HG02759 (cell line): Measurements from ENCODE around the gene TOX2.
"Not testable (repeated sequence)": the region's sequence is repeated elsewhere in the genome, so short reads cannot be mapped to it uniquely, and the experiment has no call there.

Experiments used
- ATAC-seq: cut with Tn5 transposase; IDR thresholded peaks from one replicate; pipeline ENCODE4 v1.9.1; 2021; ENCODE audit warnings: mild to moderate bottlenecking, moderate library complexity; ENCODE audit not compliant: unreplicated experiment

Gene TOX2

DNA sequence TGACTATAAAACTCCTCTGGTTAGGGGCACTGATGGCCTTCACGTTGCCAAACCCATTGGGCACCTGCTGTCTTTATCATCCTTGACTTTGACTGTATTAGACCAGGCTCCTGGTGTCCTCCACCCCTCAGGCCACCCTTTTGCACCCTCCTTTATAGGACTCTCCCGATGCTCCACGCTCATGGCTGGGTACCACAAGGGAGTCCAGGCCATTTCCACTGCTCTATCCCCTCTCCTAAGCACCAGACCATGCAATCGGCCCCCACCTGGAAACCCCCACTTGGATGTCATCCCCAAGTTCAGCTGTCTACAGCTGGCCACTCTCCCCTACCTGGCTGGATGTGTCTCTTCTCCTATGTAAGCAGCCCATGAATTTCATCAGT, 115.2 kb downstream of the TOX2 start:
- no peak for ATAC-seq

DNA sequence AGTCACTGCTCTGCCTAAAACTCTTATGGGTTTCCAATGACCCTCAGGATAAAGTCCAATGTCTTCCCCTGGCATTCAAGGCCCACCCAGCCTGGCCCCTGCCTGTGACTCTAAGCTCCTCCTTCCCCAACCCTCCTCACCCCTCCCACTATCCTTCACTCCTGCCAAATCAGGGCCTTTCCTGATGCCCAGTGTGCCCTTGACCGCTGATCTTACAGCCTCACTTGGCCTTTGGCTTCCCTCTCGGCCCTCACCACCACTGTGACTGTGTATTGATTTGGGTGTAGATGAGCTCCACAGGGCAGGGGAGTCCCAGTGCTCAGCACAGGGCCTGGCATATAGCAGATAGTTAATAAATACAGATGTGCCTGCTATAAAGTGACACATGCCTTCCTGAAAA, 115.7 kb downstream of the TOX2 start:
- ATAC-seq, result no peak

DNA sequence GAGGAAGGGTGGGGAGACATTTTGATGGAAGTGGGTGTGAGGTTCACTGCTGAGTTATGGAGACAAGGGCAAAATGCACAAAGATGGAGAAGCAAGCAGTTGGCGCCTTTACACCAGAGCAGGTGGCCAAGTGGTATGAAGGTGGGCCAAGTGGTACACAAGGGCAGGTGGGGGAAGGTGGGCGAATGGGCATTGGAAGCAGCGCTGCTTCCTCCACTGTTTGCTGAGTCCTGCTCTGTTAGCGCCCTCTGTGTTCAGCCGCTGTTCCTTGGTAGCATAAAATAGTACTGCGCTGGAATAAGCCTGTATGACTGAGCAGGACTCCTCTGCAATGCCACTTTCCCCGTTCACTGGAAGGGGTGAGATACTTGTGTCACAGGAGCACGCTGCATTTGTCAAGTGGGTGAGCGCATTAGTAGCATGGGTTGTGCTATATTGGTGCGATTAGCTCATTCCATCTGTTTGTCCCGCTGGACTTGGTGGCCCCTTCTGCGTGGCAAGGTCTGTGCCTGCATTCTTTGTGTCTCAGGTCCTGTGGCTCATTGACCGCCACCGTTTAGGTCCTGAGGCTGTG, 116.4 kb downstream of the TOX2 start:
- no peak for ATAC-seq

DNA sequence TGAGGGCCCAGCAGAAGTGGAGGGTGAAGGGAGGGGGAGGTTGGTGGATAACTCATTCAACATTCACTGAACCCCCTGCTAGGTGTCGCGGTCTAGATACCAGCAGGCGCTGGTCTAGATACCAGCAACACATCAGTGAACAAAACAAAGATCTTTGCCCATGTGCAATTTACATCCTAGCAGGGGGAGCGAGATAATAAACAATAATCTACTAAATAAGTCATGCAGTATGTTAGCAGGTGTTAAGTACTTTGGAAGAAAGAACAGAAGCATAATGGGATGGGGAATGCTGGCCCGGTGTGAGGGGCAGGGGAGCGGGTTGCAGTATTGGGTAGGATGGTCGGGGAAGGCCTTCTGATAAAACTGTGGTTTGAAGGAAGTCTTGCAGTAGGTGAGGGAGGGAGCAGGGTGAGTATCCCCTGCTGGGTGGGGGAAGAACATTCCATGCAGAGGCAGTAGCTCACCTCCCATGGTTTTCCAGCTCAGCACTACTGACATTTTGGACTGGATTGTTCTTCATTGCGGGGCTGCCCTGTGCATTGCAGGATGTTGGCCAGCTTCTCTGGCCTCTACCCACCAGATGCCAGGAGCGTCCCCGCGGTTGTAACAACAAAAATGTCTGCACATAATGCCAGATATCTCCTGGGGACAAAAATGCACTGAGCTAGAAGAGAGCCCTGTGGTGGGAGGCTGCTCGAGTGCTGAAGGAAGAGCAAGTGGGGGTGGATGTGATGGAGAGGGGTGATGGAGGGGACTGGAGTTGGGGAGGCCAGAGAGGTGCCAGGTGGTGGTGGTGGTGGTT, 117.3 kb downstream of the TOX2 start:
- ATAC-seq, result no peak

DNA sequence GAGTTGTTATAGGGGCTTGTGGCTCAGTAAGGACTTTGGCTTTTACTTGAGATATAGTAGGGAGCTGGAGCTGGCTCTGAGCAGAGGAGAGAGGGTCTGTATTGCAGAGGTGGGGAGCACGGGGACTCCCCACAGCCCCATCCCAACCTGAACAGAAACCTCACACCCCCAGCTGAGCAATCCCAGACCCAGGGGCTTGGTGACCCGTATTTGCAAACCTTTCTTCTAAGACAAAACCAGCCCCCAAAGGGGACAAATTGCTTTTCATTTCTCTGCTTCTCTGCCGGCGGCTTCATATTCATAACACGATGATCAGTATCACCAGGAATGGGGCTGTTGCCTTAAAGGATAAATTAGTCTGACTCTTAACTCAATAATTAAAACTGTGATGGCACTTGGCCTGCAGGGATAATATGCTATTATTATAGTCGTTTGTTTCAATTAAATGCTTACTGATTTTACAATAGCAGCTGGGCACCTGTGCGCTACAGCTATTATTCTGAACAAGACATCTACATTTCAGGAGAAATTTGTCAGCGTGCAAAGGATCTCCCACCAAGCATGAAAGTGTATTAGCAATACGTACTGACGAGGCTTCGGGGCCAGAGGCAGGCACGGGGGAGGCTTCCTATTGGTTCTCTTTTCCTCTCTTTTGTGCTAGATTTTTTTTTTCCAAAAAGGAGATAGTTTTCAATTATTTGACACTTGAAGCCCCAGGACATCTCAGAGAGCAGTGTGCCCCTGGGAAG, 118.1 kb downstream of the TOX2 start:
- no peak for ATAC-seq

DNA sequence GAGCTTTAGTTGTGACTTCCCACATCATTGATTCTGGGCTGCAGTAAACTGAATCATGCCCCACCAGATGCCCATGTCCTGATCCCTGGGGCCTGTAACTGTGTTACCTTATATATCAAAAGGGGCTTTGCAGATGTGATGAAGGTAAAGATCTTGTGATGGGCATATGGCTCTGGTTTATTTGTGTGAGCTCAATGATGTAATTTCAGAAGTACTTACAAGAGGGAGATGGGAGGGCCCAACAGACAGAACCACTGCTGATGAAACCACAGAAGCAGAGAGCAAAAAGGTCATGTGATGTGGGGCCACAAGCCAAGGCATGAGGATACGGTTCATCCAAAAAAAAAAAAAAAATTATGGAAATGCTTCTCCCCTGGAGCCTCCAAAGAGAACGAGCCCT, 118.7 kb downstream of the TOX2 start:
- ATAC-seq, result no peak

DNA sequence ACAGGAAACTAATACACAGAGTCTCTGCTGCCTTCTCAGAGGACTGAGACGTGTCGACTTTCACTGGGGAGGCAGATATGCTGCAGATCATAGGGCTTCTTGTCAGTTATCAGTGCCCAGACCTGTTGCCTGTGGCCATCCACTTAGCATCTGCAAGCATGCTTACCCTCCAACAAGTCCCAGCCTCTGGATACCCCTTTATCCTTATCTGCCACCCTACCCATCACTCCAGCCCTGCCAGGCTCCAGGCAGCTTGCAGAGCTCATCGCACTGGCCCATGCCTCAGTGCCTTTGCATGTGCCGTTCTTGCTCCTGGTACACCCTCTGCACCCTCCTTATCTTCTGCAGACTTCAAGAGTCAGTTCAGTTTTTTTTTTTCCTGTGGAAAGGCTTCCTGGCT, 119.2 kb downstream of the TOX2 start:
- no peak for ATAC-seq

DNA sequence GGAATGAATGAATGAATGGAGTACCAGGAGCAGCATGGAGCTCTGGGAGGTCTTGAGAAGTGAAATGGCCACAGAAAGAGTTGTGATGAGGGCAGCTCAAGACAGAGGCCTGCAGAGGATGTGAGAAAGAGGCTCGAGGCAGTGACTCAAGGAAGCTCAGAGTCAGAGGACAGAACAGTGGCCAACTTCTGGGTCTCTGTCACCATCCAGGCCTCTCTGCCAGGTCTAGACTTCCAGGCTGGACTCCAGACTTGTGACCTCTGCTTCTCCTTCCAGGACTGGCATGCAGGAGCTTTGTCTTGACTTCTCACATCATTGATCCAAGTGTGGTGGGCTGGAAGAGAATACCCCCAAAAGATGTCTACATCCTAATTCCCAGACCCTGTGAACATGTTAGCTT, 119.8 kb downstream of the TOX2 start:
- ATAC-seq, result no peak

DNA sequence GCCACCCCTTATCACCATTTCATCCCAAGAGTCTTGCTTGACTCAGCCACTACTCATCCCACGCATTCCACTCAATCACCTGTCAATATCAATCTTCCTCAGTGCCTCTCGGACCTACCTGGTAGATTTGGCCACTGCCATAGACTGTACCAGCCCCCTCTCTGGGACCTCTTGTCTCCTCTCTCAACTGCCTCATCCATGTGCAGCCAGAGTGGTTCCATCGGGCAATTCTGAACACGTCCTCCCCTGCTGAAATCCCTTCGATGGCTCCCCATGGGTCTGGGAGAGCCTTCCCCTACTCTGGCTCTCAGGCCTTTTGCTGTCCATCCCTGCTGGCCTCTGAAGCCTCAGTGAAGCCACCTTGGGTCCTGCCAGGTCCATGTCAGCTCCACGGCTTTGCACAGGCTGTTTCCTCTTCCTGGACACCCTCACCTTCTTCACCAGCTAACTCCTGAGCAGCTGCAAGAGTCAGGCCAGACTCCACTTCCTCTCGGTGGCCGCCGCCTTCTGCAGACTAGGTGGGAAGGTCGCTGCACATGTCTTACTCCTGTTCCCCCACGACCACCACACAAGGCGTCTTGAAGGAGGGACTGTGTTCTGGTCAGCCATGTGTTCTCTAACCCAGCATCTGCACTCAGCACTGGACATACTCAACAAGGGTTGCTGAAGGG, 120.4 kb downstream of the TOX2 start:
- no peak for ATAC-seq

DNA sequence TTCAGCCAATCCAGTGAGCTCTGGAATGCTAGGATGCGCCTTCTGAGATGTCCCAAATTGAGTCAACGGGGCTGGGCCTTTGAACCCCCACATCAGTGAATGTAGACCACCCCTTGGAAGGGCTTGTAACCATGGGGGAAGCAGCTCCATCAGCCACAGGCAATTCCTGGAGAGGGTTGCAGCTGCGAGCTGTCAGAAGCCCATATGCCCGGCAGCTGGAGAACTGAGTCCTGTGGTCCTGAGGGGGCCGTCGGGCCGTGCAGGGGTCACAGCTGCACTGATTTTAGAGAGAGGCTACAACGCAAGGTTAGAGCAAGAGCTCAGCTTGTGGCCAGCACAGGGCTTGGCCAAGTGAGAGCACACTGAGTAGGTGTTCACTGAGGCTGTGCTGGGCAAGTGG, 121.3 kb downstream of the TOX2 start:
- ATAC-seq, result no peak

DNA sequence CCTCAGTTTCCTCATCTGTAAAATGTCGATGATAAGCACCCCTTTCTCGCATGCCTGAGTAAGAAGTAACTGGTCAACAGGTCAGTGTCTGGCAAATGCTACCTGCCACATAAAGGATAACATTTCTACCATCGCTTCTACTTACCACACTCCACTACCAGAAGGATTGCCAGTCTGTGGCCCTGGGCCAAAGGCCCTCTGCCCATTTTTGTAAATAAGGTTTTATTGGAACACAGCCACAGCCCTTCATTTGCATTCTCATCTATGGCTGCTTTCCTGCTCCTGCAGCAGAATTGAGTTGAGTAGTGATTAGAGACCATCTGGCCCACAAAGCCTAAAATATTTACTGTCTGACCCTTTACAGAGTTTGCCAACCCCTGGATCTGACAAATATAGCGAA, 121.8 kb downstream of the TOX2 start:
- ATAC-seq, result no peak

DNA sequence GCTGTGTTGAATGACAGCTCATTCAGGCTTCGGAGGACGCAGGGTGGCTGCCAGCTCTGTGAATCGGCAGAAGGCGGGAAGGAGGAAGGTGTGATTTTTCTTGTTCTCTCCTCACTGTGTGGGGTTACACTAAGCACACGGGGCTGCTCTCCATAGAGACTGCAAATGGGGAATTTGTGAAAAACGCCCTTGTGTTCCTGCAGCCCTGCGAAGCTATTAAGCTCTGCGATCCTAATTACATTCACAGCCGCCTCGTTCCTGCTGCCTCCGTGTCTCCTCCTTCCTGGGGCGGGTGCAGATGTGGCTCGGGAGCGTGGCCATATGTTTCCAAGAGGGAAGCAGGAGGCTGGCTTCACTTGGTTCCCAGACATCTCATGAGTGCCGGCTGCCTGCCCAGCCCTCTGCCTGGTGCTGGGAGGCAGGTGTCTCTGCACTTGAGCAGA, 124.0 kb downstream of the TOX2 start:
- ATAC-seq, result no peak

DNA sequence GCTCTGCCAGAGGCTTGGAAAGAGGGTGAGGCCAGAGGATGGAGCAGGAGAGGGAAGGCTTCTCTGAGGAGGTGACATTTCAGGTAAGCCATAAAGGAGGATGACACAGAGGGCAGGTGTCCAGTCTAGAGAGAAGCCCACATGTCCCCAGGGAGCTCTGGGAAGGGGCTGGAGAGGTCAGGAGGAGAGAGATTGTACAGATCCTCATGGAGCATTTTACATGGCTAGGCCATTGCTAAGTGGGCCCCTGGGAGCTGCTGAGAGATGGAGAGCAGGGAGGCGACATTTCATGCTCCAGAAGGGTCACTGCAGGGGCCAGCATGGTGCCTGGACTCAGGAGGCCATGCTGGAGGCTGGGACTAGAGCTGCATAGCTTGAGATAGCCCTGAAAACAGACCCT, 124.5 kb downstream of the TOX2 start:
- ATAC-seq, result no peak

DNA sequence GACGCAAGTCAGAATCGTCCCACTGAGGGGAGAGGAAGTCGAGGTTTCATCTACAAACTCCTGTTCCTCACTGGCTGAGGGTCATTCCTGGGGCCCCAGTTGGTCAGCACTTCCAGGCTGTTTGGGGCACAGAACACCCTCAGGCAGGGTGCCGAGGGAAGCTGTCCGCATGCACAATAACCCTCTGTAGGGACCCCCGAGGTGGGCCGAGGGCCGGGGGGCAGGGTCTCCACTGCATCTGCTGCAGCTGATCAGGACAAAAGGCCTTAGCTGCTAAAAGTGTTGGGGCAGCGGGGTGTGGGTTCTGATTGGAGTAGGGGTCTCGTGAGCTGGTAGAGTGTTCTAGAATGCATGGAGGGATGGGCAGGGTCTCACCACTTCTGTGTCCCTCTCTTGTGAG, 125.1 kb downstream of the TOX2 start:
- ATAC-seq, result no peak

DNA sequence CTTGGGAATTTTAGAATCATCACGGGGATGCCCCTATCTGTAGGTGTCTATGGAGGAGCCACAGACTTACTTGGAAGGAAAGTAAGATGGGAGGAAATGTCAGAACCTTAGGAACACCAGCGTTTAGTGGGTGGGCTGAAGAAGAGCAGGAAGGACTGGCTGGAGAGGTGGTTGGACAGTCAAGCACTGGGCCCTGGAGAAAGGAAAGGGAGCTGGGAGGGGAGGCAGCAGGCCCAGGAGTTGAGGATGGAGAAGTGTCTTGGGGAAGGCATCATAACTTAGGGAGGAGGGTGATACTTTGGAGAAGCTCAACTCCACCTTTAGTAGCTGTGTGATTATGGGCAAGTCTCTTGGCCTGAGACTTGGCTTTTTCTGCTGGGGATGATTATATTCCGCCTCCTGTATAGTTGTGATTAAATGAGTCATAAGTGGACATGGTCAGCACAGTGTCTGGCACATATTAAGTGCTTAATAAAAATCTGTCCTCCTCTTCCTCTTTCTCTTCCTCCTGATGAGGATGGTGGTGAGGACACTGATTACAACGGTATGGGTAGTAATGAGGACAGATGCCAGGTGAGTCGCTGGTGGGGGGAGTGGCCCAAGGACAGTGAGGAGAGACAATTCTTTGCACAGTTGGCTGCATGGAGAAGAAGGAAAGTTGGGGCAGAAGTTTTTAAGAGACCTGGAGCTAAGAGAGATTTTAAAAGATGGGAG, 125.7 kb downstream of the TOX2 start:
- ATAC-seq, result no peak

DNA sequence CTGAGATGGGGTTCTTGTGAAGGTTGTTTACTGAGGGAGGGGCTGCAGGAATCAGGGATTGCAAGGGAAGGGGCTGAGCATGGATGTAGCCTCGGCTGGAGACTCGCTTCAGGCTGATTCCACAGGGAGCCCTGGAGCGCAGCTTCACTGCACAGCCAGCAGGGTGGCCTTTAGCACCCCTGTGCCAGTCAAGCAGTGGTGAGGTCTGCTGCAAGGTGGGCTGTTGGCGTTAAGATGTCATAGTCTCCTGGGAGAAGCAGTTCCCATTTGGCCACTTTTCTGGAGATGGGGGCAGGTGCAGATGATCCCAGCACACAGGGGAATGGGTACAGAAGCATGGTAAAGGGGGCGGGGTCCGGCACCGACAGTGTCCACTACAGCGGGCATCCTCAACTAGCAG, 126.3 kb downstream of the TOX2 start:
- no peak for ATAC-seq

DNA sequence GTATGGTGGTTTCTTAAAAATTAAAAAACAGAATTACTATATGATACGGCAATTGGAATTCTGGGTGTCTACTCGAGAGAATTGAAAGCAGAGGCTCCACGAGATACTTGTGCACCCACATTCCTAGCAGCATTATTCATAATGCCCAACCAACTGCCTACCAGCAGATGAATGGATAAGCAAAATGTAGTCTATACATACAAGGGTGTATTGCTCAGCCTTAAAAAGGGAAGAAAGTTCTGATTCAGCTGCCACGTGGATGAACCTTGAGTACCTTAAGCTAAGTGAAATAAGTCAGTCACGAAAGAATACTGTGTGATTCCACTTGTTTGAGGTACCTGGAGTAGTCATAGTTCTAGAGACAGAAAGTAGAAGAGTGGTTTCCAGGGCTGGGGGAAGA, 130.1 kb downstream of the TOX2 start:
- ATAC-seq, result not testable (repeated sequence)

DNA sequence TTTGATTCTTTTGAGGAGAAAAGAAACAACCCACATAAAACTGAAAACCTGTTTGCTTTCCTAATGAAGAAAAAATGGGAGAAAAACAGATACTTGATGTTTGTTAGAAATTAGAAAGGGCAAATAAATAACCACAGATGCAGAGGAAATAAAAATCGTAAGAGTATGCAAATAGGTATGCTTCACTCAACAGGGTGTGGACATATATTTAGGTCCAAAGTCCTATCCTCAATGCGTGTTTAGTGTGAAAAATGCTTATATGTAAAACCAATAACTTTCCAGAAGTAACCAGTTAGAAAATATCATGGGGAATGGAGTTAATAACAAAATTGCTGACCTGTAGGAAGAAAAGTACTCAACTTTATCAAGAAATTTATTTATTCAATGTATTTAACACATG, 135.7 kb downstream of the TOX2 start:
- no peak for ATAC-seq

DNA sequence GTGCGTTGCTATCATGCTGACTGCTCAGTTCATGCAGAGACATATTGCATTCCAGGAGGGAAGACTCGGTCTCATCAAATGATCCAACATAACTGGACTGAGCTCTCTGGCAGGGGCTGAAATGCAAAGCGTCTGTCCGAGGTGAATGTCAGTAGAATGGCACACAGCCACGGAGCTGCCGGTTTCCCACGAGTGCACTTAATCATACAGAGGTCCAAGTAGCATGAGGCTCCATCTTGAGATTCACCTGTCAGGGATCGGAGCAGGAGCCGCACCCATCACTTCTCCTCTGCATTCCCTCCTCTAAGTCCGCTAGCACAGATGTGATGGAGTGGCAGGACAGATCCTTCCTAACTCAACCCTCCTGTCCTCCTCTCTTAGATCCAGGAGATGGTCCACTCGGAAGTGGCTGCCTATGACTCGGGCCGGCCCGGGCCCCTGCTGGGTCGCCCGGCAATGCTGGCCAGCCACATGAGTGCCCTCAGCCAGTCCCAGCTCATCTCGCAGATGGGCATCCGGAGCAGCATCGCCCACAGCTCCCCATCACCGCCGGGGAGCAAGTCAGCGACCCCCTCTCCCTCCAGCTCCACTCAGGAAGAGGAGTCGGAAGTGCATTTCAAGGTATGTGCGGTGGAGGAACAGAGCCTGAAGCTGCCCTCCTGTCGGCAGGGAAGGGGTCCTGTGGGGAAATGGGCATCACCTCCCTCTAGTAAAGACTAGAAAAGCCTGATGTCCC, 136.4 kb downstream of the TOX2 start:
- no peak for ATAC-seq

DNA sequence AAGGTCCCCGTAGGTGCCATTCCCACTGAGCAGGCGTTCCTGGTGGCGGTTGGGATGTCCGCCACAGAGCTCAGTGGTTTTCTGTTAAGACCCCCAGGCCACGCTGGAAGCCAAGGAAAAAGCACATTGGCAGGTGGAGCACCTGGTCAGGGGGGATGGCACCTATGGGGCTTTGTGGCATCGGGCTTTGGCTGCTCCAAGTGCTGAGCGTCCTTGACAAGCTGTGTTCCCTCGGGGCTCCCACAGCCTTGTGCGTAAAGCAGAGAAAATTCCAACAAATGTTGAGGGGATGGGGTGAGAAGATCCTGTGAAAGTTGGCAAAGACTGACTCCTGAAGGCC, 137.0 kb downstream of the TOX2 start:
- no peak for ATAC-seq
